Measurements from ENCODE around the gene SLC26A1.

Gene SLC26A1

DNA sequence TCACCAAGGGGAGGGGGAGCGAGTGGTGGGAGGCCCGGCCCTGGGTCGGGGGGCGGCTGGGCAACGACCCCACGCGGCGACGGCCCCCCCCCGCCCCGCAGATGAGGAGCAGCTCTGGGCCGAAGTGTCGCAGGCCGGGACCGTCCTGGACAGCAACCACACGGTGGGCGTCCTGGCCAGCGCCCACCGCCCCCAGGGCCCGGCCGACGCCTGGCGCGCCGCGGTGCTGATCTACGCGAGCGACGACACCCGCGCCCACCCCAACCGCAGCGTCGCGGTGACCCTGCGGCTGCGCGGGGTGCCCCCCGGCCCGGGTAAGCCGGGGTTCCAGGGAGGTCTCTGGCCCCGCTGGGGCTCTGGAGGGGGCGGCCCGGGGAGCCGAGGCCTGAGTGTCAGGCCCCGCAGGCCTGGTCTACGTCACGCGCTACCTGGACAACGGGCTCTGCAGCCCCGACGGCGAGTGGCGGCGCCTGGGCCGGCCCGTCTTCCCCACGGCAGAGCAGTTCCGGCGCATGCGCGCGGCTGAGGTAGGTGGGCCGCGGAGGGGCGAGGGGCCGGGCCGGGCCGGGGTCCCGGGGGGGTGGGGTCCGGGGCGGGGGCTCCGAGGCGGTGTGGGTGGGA lies 9.5 kb upstream of the SLC26A1 start:
- no peaks in the 10 kb centered on the region for H3K27me3 ChIP-seq (ENCODE audit: low read length)
- H3K27ac ChIP-seq (ENCODE audit: low read depth, low read length) = no peak overlapping the region
- H3K4me2 ChIP-seq (ENCODE audit: low read depth, low read length, poor library complexity, severe bottlenecking) = no peak overlapping the region
- TF ChIP-seq, protein P1, sequence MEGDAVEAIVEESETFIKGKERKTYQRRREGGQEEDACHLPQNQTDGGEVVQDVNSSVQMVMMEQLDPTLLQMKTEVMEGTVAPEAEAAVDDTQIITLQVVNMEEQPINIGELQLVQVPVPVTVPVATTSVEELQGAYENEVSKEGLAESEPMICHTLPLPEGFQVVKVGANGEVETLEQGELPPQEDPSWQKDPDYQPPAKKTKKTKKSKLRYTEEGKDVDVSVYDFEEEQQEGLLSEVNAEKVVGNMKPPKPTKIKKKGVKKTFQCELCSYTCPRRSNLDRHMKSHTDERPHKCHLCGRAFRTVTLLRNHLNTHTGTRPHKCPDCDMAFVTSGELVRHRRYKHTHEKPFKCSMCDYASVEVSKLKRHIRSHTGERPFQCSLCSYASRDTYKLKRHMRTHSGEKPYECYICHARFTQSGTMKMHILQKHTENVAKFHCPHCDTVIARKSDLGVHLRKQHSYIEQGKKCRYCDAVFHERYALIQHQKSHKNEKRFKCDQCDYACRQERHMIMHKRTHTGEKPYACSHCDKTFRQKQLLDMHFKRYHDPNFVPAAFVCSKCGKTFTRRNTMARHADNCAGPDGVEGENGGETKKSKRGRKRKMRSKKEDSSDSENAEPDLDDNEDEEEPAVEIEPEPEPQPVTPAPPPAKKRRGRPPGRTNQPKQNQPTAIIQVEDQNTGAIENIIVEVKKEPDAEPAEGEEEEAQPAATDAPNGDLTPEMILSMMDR (IDR thresholded peaks at IDR 0.05; ENCODE audit: insufficient read depth, low read length, poor library complexity, severe bottlenecking) = no peak
- no peak overlapping the region for H2AFZ ChIP-seq (ENCODE audit: low read depth, low read length, severe bottlenecking)
- no peaks in the 10 kb centered on the region for H3K9me3 ChIP-seq (ENCODE audit: insufficient read depth, low read length)
- no peaks in the 10 kb centered on the region for H3K9me2 ChIP-seq (replicated peaks; ENCODE audit: insufficient read depth, low read length)
- H3K36me3 ChIP-seq (ENCODE audit: low read length) = no peaks in the 10 kb centered on the region
- H3F3A ChIP-seq (ENCODE audit: insufficient read depth) = no peaks in the 10 kb centered on the region
- H3K79me2 ChIP-seq (ENCODE audit: insufficient read depth, low read length) = no peaks in the 10 kb centered on the region
- H4K20me1 ChIP-seq (ENCODE audit: low read depth, low read length) = no peaks in the 10 kb centered on the region
- H3K9ac ChIP-seq (ENCODE audit: low read length) = no peak overlapping the region
- no peak overlapping the region for H3K4me3 ChIP-seq (ENCODE audit: insufficient read depth, low read length, poor library complexity, severe bottlenecking)

DNA sequence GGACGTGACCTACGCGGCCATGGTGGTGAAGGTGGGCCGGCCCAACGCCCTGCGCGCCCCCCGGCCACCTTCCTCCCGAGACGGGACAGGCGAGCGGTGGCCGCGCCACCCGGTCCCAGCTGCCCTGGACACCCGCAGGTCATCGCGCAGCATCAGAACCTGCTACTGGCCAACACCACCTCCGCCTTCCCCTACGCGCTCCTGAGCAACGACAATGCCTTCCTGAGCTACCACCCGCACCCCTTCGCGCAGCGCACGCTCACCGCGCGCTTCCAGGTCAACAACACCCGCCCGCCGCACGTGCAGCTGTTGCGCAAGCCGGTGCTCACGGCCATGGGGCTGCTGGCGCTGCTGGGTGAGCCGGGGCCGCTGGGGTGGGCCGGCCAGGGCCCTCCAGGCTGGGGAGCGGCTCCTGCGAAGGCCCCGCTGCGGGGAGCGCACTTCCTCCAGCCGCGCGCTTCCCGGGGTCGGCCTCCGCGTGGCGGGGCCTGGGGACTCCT lies 9.0 kb upstream of the SLC26A1 start:
- H4K20me1 ChIP-seq (ENCODE audit: low read depth, low read length) = no peaks in the 10 kb centered on the region
- no peak overlapping the region for H3K9ac ChIP-seq (ENCODE audit: low read length)
- no peak overlapping the region for H3K4me2 ChIP-seq (ENCODE audit: low read depth, low read length, poor library complexity, severe bottlenecking)
- H3K27me3 ChIP-seq (ENCODE audit: low read length) = no peaks in the 10 kb centered on the region
- H3K9me2 ChIP-seq (replicated peaks; ENCODE audit: insufficient read depth, low read length) = no peaks in the 10 kb centered on the region
- H3K4me3 ChIP-seq (ENCODE audit: insufficient read depth, low read length, poor library complexity, severe bottlenecking) = no peak overlapping the region
- no peaks in the 10 kb centered on the region for H3K36me3 ChIP-seq (ENCODE audit: low read length)
- H2AFZ ChIP-seq (ENCODE audit: low read depth, low read length, severe bottlenecking) = no peak overlapping the region
- H3K79me2 ChIP-seq (ENCODE audit: insufficient read depth, low read length) = no peaks in the 10 kb centered on the region
- H3K9me3 ChIP-seq (ENCODE audit: insufficient read depth, low read length) = no peaks in the 10 kb centered on the region
- no peak overlapping the region for H3K27ac ChIP-seq (ENCODE audit: low read depth, low read length)
- no peaks in the 10 kb centered on the region for H3F3A ChIP-seq (ENCODE audit: insufficient read depth)
- TF ChIP-seq, protein P1 (IDR thresholded peaks at IDR 0.05; ENCODE audit: insufficient read depth, low read length, poor library complexity, severe bottlenecking) = no peak
- no peak for TF ChIP-seq EZH2phosphoT487 (conservative IDR thresholded peaks at IDR 0.05; ENCODE audit: low read length)

DNA sequence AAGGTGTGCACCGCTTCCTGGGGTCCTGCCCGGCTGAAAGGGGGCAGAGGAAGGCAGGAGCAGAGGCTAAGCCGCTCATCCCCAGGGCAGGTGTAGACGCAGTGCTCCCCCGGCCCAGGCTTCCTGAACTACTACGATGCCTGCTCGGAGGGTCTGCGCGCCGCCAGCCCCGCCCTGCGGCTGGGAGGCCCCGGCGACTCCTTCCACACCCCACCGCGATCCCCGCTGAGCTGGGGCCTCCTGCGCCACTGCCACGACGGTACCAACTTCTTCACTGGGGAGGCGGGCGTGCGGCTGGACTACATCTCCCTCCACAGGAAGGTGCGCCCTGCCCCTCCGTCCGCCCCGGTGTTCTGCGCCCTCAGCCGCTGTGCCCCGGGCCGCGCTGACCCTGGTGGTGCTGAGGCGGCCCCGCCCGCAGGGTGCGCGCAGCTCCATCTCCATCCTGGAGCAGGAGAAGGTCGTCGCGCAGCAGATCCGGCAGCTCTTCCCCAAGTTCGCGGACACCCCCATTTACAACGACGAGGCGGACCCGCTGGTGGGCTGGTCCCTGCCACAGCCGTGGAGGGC lies 8.4 kb upstream of the SLC26A1 start:
- Histone ChIP-seq H3K79me2 (ENCODE audit: insufficient read depth, low read length) (no peaks in the 10 kb centered on the region), H3K4me2 (ENCODE audit: low read depth, low read length, poor library complexity, severe bottlenecking) (no peak overlapping the region), H3K4me3 (ENCODE audit: insufficient read depth, low read length, poor library complexity, severe bottlenecking) (no peak overlapping the region), H2AFZ (ENCODE audit: low read depth, low read length, severe bottlenecking) (no peak overlapping the region), H3K36me3 (ENCODE audit: low read length) (no peaks in the 10 kb centered on the region), H3K27ac (ENCODE audit: low read depth, low read length) (no peak overlapping the region), H3K27me3 (ENCODE audit: low read length) (no peaks in the 10 kb centered on the region), H3F3A (ENCODE audit: insufficient read depth) (no peaks in the 10 kb centered on the region), H3K9me3 (ENCODE audit: insufficient read depth, low read length) (no peaks in the 10 kb centered on the region), H4K20me1 (ENCODE audit: low read depth, low read length) (no peaks in the 10 kb centered on the region), H3K9ac (ENCODE audit: low read length) (no peak overlapping the region), H3K9me2 (replicated peaks; ENCODE audit: insufficient read depth, low read length) (no peaks in the 10 kb centered on the region)
- TF ChIP-seq EZH2phosphoT487 (conservative IDR thresholded peaks at IDR 0.05; ENCODE audit: low read length) = no peak
- TF ChIP-seq, protein P1 (IDR thresholded peaks at IDR 0.05; ENCODE audit: insufficient read depth, low read length, poor library complexity, severe bottlenecking) = no peak

Data from SU-DHL-6 (cell line).